ENCODE results near the gene CENPI.

CENPI gene

DNA sequence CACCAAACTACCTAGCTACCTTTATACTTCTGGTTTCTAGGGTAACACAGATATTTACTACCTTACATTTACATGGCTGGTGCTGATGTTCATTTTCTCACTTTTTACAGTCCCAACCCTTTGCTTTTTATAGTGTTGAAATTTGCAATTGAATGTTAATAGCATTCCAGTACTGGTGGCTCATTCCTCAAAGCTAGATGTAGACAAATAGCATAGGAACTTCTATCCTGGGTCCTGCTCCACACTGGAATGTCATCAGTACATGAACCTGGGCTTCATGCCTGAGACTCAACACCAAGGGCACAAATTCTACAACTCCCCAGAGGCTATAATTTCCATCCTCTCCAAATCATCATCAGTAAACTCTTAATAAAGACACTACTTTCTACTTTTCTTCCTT is 35.8 kb upstream of the CENPI start:
- Histone ChIP-seq H3K4me1 (ENCODE audit: control insufficient read depth in 1 of 2, insufficient read depth in 1 of 2, low read depth in 1 of 2, low read length in 1 of 2) (no peaks in the 10 kb centered on the region), H3K36me3 (no peaks in the 10 kb centered on the region), H3K27ac (no peak overlapping the region), H3K9me3 (no peaks in the 10 kb centered on the region), H3K4me3 (ENCODE audit: low read depth in 1 of 2, low read length in 1 of 2) (no peak overlapping the region), H3K27me3 (no peaks in the 10 kb centered on the region)
- TF ChIP-seq, protein P1, sequence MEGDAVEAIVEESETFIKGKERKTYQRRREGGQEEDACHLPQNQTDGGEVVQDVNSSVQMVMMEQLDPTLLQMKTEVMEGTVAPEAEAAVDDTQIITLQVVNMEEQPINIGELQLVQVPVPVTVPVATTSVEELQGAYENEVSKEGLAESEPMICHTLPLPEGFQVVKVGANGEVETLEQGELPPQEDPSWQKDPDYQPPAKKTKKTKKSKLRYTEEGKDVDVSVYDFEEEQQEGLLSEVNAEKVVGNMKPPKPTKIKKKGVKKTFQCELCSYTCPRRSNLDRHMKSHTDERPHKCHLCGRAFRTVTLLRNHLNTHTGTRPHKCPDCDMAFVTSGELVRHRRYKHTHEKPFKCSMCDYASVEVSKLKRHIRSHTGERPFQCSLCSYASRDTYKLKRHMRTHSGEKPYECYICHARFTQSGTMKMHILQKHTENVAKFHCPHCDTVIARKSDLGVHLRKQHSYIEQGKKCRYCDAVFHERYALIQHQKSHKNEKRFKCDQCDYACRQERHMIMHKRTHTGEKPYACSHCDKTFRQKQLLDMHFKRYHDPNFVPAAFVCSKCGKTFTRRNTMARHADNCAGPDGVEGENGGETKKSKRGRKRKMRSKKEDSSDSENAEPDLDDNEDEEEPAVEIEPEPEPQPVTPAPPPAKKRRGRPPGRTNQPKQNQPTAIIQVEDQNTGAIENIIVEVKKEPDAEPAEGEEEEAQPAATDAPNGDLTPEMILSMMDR (IDR thresholded peaks at IDR 0.05) = no peak

DNA sequence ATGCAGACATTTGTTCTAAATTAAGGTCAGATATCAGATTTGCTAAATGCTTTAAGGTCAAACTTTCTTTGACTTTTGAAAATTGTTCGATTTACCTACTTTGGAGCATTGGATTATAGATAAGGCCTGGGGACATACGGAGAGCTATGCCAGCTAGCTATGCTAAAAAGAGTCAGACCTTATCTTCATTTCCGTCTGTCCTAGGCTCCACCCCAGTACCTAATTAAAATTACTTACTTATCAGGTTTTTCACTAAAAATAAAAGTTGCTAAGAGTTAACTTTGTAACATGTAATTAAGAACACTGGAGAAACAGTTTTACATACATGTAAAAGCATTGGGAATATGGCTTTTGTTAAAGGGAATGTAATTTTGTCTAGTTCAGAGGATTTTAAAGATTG is 26.4 kb upstream of the CENPI start:
- H3K4me1 ChIP-seq (ENCODE audit: control insufficient read depth in 1 of 2, insufficient read depth in 1 of 2, low read depth in 1 of 2, low read length in 1 of 2) = no peaks in the 10 kb centered on the region
- no peaks in the 10 kb centered on the region for H3K27me3 ChIP-seq
- H3K27ac ChIP-seq = no peak overlapping the region
- TF ChIP-seq, protein P1 (IDR thresholded peaks at IDR 0.05) = no peak
- H3K9me3 ChIP-seq = no peaks in the 10 kb centered on the region
- H3K4me3 ChIP-seq (ENCODE audit: low read depth in 1 of 2, low read length in 1 of 2) = no peak overlapping the region
- no peaks in the 10 kb centered on the region for H3K36me3 ChIP-seq

DNA sequence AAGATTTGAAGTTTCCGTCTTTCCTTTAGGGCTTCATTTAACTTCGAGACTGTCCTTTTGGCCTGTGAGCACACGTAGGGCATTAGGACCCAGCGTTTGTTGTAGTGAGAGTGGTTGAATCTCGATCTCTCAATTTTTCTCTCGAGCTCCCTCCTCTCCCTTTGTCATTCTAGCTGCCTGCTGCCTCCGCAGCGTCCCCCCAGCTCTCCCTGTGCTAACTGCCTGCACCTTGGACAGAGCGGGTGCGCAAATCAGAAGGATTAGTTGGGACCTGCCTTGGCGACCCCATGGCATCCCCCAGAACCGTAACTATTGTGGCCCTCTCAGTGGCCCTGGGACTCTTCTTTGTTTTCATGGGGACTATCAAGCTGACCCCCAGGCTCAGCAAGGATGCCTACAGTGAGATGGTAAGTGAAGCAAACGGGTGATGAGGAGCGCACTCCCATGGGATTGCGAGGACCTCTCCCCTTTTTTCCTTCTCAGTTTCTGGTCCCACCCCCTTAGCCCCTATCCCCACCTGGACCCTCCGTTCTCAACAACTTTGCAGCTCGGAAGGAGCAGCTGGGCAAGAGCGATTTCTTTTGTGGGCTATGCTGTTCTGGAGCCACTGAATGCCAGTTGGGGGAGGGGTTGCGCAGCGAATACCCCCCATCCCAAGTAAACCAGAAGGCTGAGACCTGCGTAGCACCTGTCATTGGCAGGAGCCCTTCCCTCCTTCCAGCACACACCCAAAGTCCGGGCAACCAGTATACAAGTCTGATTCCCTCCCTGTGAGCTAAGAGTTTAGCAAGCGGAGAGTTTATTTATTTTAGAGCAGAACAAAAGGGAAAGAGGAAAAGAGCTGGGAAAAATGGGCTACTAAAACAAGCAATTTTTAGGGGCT is 19.0 kb upstream of the CENPI start, which contains the start of gene TMEM35A:
TMEM35A (plus strand) TSS at position 164 of the 883 bp plus-strand sequence; CDS start at position 288, 124 bp downstream.
- H3K4me1 ChIP-seq (ENCODE audit: control insufficient read depth in 1 of 2, insufficient read depth in 1 of 2, low read depth in 1 of 2, low read length in 1 of 2) = no peaks in the 10 kb centered on the region
- no peaks in the 10 kb centered on the region for H3K9me3 ChIP-seq
- no peak within 1 kb of the TSS for H3K27ac ChIP-seq
- H3K27me3 ChIP-seq = peaks cover 46% of the 10 kb centered on the region
- H3K4me3 ChIP-seq (ENCODE audit: low read depth in 1 of 2, low read length in 1 of 2) = no peak within 1 kb of the TSS
- no peaks in the 10 kb centered on the region for H3K36me3 ChIP-seq
- TF ChIP-seq, protein P1 (IDR thresholded peaks at IDR 0.05) = no peak

DNA sequence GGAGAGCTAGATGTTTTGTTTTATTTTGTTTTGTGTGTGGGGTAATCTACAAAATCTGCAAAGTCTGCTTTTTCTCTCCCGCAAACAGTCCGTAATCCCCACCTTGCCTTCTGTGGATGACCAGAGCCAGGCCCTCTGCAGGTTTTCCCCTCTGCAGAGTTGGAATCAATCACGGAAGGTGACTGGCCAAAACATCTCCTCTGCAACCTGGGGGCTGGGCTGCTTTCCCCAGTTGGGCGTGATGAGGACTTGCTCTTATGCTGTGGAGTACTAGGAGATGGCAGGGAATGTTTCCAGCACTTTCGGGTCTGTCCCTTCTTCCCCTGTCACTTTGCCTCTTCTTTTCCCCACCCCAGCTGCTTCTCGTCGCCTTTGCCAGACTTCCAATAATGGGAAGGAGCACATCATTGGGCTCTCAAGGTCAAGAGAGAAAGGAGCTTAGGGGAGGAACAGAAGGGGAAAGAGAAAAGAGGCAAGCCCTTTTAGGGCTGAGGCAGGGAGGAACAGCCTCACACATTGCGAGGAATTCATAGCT is 18.2 kb upstream of the CENPI start:
- H3K27ac ChIP-seq = no peak overlapping the region
- no peaks in the 10 kb centered on the region for H3K9me3 ChIP-seq
- TF ChIP-seq, protein P1 (IDR thresholded peaks at IDR 0.05) = no peak
- H3K4me1 ChIP-seq (ENCODE audit: control insufficient read depth in 1 of 2, insufficient read depth in 1 of 2, low read depth in 1 of 2, low read length in 1 of 2) = no peaks in the 10 kb centered on the region
- peaks cover 46% of the 10 kb centered on the region for H3K27me3 ChIP-seq
- H3K36me3 ChIP-seq = no peaks in the 10 kb centered on the region
- no peak overlapping the region for H3K4me3 ChIP-seq (ENCODE audit: low read depth in 1 of 2, low read length in 1 of 2)

DNA sequence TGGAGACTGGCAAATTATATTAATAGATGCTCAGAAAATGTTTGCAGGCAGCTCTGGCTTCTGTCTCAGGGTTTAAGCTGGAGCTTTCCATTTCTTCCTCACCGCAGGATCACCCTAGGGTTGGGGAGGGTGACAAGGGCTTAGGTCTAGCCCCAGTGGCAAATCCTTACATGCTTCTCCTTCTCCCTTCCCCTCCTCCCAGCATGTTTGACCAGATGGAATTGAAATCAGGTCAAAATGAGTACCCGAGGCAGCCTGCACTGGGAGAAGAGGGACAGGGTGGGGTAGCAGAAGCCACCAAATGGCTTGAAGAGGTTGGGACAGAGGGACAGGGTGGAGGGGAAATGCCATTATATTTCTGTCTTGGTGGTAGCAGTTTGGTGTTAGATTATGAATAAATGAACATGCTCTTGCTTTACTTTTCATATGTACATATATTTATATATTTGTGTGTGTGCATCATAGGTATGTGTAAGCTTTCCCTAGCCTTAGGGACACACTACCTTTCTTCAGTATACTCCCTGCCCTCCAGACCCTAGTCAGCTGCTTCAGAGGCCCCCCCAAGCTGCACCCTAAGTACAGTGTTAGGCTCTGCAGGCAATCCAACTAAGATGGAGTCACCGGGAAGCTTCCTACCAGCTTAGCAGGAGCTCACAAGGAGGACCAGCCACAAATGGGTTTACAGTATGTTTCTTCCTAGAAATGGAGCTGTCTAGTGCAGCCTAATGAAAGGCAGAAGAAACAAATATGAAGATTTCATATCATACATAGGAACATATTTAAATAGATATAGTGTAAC is 17.5 kb upstream of the CENPI start:
- no peaks in the 10 kb centered on the region for H3K4me1 ChIP-seq (ENCODE audit: control insufficient read depth in 1 of 2, insufficient read depth in 1 of 2, low read depth in 1 of 2, low read length in 1 of 2)
- peaks cover 46% of the 10 kb centered on the region for H3K27me3 ChIP-seq
- H3K36me3 ChIP-seq = no peaks in the 10 kb centered on the region
- H3K27ac ChIP-seq = no peak overlapping the region
- no peak overlapping the region for H3K4me3 ChIP-seq (ENCODE audit: low read depth in 1 of 2, low read length in 1 of 2)
- H3K9me3 ChIP-seq = no peaks in the 10 kb centered on the region
- TF ChIP-seq, protein P1 (IDR thresholded peaks at IDR 0.05) = no peak
